ENCODE measurements around the gene MYO1D.

MYO1D gene

DNA sequence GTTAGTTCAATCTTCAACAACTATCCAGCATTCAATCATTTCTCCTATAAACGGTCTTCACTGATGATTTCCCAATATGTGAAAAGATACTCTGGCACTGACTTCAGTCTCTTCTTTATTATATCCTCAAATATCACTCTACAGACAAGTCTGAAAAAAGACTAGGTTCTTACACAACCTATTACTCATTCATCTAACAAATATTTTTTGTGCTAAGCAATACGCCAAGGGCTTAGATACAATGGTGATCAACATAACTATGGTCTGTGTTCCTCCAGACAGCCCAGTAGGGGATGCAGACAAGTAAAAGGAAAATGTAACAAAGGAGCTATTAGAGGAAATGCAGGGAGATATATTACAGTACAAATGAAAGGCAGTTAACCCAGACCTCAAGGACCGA, 63.9 kb downstream of the MYO1D start:
- DNase-seq: no peak

DNA sequence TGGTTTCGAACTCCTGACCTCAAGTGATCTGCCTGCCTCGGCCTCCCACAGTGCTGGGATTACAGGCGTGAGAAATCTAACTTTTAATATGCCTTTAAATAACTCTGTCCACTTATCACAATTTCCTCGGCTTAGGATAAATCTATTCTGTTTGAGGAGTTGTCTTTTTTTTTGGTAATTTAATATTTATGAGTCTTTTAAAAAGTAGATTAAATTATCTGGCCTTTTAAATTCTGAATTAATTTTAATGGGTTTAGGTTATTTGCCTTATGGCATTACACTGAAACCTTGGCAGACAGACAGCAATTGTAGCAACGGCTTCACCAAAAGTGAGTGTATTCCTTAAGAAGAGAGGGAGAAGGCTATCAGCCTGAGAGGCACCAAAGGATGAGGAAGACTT, 66.2 kb downstream of the MYO1D start:
- DNase-seq: no peak

DNA sequence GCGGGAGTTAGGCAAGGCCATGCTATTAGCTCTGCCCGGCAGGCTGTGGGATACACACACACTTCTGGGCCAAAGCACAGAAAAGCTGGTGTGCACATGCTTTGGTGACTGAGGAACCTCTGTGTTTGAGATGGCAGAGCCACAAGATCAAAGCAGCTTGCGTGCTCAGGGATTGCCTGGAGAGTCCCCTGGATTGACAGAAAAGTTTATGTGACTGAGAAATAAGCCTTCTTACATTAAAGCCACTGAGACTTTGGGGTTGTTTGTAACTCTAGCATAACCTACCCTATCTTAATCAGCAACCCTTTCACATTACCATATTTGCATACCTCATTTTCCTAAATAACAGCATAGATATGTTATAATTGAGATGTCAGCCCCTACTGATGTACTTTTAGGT, 69.3 kb downstream of the MYO1D start:
- DNase-seq: no peak

DNA sequence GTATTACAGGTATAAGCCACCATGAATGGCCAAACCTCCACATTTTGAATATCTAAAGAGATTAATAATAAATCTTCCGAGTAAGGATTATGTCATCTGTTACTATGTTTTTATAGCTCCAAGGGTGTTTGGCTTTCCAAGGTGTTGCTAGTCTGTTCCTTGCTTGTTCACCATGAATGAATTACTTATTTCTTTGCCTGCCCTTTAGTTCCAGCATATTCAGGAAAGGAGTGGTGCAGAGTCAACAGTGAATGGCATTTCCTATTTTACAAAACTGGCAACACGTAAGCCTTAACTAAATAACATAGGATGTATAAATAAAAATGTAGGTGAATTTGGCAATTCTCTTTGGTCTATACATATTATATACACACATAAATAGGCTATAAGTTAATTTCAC, 70.3 kb downstream of the MYO1D start:
- DNase-seq: no peak

DNA sequence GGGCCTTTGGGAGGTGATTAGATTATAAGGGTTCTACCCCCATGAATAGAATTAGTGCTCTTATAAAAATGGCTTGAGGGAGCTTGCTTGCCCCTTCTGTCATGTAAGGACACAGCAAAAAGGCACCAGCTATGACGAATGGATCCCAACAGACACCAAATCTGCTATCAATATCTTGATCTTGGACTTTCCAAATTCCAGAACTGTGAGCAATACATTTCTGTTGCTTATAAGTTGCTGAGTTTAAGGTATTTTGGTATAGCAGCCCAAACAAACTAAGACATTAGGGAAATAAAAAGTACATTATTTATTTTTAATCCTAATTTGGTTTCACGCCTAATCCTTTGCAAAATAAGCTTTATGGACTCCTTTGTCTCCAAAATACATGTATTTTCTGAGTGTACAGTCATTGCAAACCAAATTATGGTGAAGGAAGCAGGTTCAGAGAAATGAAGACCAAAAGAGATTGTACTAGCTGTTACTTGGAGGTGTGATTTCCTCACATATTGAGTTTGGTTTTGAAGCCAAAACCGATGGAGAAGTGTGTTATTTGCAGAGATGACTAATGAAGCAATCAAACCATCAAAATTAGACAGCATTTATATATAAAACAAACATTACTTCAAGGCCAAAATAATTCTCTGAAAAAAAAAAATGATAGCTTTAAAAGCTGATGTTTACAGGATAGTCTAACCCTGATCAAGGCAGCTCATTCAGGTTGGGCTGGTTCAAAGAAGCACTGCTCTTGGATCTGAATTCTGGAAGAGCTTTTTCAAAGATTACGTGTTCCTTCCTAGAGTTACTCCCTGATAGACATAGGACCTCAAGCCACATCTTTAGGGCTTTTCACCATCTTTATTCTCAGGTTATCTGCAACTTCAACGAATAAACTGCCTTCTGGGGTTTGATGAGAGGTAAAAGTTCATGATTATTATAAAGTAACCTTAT, 71.6 kb downstream of the MYO1D start:
- no peak for DNase-seq

DNA sequence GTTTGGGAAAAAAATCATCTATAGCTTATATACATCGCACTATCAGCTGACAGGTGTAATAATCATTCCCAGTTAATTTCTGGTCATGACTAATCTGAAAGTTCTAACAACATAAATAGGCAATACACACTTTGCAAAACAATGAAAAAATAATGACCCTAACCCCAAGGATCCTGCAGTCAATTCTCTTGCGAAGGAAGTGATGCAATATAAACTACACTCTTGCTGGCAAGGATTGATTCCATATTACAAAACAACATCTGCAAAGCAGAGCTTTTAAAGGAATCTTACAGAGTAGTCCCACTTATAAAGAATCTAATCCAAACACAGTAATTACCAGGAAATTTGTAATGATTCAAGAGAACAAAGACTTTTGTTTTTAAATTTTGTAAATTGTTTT, 73.4 kb downstream of the MYO1D start:
- DNase-seq: no peak

DNA sequence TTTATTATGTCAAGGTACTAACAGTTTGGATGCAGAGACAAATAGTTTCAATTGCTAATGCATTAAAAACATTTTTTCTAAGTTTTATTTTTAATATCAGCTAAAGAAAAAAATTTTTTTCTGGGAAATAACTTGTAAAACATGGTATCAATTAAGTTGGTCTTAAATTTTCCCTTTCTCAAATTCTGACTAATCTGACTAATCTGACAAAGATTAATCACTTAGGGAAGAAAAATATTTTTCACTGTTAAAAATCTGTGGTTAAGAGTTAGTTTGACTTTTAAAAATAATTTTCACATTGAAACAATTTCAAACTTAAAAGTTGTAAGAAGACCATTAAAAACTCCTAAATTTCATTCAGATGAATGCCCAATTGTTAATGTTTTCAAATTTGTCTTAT, 74.6 kb downstream of the MYO1D start:
- DNase-seq: no peak

DNA sequence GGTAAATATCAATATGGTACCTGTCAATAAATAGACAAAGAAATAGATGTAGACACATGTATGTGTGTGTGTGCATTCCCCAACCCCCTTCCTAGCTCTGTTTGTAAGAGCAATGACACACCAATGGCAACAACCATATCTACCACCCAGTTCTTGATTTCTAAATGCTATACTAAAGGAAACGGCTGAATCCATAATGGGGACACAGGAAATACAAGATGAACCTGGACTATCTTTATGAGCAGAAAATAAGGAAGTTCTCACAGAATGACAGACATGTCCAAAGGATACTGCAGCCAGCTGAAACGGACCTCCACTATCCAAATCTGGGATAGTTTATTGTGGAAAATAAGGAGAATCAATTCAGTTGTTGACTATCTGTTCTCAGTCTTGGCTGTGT, 75.3 kb downstream of the MYO1D start:
- DNase-seq: no peak

DNA sequence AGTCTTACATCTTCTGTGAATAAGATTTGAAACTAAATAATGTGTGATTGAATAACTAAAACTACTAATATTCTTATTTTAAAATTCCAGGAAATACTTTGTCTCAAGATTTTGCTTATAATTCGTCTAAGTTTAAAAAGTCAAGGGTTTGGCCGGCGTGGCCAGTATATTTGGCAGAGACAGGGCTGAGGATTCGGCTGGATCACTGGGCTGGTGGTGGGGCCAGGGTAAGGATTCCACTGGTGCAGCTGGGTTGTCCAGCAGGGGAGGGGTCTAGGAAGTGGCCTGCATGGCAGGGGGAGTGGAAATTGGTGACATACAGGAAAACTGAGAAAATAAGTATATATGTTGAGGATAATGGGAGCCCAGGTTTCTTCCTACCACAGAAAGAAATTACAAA, 75.7 kb downstream of the MYO1D start:
- DNase-seq: no peak

DNA sequence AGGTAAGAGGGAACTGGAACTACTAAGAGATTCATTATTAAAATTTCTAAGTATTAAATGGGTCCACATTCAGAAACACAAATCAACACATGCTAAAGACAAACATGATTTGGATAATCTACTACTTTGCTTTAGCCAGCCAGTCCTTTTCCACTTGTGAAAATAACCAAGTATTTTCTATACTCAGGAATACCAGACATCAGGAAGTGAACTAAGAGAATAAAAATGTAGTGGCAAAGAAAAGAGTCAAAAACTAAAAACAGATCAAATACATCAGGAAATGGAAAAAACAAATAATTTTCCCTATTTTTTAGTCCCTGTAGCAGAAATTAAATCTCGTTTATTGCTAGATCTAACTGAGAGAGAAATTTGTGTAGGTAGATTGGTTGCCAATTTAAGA, 78.0 kb downstream of the MYO1D start:
- no peak for DNase-seq

DNA sequence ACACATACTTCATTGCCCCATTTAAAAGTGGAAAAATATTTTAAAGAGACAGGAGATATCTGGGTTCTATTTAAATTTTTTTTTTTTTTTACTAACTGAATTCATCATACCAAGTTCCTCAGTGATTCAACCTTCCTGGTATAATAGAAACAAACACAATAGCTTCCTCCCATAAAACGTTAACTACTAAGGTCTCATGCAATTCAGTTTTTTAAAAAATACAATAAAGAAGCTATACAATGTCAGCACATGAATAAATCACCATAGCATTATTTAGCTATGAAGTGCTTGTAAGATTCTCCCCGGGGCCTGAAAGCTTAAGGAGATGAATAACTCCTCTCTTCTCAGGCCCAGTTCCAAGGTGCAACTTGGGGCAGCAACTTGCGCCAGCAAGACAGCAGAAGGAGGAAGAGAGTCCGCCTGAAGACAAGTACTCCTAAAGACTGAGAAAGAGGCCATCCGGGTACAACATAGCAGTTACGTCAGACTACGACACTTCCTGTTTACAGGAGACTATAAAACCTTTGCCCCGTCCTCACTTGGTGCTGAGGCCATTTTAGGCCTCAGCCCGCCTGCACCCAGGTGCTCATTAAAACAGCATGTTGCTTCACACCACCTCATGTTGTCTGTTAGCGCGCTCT, 81.5 kb downstream of the MYO1D start:
- no peak for DNase-seq

DNA sequence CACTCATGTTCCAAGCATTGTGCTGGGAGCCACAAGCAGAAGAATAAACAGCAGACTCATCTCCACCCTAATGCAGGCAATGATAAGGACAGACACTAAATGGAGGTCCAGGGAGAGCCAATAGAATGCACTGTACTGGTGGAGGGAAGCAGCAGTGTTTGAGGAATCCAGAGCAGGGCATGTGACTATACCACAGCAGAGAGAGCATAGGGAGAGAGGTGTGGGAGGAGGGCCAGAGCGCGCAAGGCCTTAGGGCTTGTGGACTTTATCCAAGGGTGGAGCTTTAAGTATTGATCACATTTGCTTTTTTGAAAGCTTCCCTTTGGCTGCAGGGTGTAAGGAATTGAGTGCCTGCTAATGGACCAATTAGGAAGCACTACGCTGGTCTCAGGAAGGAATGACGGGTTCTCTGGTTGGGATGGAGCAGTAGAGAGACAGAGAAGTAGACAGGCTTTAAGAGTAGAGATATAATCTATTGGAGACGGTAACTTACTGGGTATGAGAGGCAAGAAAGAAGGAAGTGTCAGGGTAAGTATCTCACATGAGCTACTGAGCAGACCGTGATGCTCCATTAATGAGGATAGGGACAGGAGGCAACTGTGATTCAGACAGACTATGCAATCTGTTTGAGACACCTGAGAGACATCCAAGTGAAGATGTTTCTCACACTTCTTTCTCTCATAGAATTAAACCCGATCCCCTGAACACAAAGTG, 82.2 kb downstream of the MYO1D start:
- DNase-seq: no peak

DNA sequence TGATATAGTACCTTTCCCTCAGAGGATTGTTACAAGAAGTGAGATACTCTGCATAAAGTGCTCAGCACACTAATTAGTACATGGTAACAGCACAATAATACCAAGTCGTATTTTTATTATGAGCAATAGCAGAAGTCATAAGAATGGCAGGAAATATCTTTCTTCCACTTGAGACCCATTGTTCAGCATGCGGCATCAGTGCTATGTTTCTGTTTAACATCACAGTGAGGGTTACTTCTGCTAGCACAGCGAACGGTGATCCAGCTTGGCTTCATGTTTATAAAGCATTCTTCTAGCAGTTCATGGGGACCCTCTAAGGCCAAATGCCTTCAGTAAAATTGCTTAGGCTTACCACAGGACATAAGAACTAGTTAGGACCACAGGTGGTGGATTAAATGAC, 83.1 kb downstream of the MYO1D start:
- DNase-seq: no peak

DNA sequence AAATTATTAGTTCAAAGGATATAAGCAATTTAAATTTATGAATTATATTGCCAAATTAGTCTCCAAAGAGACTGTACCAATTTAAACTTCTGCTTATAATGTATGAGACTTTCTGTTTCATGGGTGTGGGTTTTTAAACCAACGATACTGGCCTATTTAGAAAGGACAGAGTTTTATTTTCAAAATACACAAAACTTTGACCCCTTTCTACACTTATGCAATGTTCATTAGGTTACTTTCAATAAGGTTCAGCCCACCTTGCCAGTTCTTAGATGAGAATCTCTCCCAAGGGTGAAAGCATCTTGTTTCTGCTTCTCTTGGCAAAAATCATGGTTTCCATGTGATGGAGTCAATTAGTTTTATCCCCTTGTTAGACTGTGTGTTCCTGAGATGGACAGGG, 84.7 kb downstream of the MYO1D start:
- DNase-seq: no peak

DNA sequence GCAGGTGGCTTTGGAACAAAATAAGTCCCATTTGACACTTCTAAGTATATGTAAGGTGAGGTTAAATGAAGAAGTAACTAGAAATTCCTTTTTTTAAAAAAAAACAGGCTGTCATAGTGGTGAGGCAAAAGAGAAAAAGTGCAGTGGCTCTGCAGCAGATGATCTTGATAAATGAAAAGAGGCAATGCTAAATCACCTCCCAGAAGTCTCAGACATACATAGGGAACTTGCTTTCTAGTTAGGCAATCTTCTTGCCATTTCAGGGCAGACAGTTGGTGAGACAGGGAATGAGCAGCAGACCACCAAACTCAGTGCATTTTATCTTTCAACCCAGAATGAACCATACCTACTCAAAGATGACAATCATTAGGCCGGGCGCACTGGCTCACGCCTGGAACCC, 90.8 kb downstream of the MYO1D start:
- no peak for DNase-seq

DNA sequence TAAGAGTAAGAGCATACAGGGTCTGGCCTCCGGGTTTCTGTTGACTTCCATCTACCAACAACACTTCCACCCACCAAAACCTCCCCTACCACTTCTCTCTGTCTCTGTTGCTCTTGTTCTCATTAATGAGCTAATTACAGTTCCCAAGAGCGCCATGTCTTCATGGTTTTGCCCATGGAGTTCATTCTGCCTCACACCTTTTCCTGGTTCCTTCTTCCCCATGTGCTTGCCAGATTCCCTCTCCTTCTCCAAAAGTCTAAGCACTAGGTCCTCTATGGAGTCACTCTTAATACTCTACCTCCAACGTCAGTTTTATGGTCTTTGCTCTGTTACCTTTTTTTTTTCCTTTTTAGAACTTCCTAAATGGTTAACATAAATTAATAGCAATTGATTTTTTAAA, 92.8 kb downstream of the MYO1D start:
- no peak for DNase-seq

DNA sequence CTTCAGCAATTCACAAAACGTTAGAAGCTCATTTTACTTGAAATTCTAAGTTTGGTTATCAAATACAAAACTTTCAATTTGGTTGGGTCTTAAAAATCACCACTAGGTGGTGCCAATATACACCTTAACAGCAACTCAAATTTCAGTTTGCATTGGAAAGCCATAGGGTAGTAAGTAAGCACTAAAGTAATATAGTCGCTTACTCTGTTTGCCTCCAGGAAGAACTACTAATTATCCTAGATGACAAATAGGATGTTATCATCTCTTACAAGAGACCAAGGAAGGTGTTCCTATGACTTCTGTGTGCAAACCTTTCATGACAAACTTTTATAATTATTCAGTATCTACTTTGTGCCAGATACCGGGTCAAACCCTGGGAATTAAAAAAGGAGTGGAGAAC, 93.3 kb downstream of the MYO1D start:
- peak; percentile 19 for DNase-seq

DNA sequence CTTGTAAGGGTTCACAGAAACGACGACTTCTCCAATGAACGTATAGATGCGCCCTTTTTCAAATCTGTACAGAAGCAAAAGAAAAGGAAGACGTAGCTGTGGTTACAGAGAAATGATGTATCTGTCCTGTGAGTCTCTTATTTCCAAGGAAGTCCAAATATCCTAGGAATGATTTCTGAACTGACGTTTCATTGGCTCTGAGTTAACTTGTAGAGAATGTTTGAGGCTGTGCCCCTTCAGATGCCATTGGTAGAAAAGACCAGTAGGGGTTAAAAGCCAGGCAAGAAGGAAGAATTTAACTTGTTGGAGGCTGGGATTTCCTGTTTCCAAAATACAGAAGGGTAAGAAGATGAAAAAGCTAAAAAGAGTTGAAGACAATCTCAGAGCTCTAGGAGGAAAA, 96.2 kb downstream of the MYO1D start:
- DNase-seq: no peak

DNA sequence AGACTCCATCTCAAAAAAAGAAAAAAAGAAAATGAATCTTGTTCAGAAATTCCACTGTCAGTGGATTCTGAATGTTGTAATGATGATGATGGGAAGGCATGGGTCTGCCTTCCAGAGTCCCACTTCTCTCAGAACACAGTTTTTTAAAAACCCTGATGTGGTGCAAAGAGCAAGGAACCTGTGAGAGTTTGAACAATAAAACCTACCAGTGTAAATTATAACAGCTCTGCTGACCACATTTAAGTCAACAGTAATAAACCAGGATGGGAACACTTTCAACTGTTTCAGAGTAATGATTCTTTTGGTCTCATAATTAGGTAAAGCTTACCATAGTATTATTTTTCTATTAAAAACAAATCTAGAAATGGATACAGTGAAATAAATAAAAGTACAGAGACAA, 99.0 kb downstream of the MYO1D start:
- no peak for DNase-seq

DNA sequence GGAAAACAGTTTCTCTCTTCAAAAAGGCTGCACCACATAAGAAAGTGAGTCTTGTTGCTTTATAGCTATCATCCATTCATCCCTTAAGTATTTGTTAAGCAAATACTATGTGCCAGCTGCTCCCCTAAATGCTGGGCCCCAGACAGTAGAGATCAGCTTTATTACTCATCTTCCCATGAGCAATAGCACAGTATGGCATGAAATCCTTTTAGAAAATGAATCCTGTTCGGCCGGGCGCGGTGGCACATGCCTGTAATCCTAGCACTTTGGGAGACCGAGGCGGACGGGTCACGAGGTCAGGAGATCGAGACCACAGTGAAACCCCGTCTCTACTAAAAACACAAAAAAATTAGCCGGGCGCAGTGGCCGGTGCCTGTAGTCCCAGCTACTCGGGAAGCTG, 99.5 kb downstream of the MYO1D start:
- DNase-seq: no peak

DNA sequence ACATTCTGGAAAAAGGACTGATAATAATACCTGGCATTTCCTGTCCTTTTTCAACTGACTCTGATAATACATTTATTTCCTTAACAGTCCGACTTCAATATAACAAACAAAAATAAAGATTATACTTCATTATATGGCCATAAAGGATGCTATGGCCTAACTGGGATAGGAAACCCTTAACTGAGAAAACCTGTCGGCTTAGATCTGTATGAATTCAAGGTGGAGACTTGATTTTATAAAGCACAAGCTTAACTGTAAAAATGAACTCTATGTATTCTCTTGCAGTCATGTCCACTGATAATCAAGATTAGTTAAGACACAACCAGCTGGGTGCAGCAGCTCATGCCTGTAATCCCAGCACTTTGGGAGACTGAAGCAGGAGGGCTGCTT, 102.2 kb downstream of the MYO1D start:
- DNase-seq: no peak

DNA sequence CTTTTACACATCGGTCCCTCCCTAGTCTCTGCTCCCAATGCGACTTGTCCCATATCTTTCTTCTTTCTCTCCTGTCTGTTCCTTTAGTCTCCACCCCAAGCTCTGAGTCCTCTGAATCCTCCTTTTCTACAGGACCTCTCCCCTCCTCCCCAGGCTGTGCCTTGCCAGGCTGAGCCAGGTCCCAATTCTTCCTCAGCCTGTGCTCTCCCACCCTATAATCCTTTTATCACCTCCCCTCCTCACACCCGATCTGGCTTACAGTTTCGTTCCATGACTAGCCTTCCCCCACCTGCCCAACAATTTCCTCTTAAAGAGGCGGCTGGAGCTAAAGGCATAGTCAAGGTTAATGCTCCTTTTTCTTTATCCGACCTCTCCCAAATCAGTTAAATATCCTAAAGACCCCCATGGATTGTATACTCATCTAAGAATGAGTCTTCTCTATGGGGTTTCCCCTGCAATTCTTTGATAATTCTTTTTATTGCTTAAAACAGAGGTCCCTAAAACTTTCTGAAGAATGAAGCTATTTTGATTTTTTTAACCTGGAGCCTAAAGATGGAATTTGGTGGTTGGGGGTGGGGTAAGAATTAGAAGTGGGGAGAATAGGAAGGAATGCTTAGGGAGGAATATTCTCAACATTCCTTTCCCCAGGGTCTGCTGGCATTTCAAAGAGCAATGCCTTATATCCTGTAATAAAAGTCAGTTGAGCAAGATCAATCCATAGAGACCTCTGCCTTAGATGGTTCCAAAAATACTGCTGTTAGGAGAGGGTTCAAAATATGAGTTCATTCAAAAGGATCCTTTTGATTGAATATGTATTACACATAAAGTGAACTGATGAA, 102.8 kb downstream of the MYO1D start:
- DNase-seq: no peak

DNA sequence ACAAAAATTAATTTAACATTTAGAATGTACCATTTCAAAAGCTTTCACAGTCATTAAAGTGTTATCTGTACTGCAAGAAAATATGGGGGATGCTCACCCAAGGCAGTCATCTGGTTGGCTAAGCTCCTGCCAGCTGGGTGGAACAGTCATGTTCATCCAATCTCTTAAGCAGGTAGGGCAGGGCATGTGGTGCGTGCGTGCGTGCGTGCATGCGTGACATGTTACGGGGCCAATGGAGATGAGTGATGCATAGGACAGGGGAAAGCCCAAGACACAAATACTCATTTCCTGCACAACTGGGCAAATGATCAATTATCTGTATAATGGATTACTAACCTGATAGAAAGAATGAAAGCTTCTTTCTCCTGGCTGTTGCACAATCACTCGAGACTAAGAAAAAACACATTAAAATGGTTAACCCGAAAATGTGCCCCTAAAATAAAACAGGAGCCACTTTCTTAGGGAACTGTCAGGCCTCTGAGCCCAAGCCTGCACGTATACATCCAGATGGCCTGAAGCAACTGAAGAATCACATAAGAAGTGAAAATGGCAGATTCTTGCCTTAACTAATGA, 104.4 kb downstream of the MYO1D start:
- DNase-seq: no peak
